ENCODE measurements around the gene FKBP8. TPM values are rescaled to one million over a fixed set of nuclear protein-coding genes. Genes with fewer than 3 reads are reported as not detected.
A peak's percentile ranks its signal among the peaks of the same experiment; 100 is the strongest.
"Not testable (repeated sequence)": the region's sequence is repeated elsewhere in the genome, so short reads cannot be mapped to it uniquely, and the experiment has no call there.

Gene FKBP8
- total RNA-seq (2012; rRNA removed) = 134 and 153 TPM in 2 replicates
- polyA plus RNA-seq (2012; rRNA removed) = 289 and 312 TPM in 2 replicates
- 290 and 383 TPM in 2 replicates for polyA plus RNA-seq (2012; cell fraction: cytosol; rRNA removed)
- polyA plus RNA-seq (2012; cell fraction: nucleus; rRNA removed; ENCODE audit: low replicate concordance) = 283 and 393 TPM in 2 replicates
- percentile 72 among the genes with signal in this experiment for Bru-seq, nascent RNA
- percentile 76 among the genes with signal in this experiment for BruChase-seq, experiment 1, labeled RNA remaining after a 6-hour chase
- percentile 65 among the genes with signal in this experiment for BruChase-seq, experiment 2, labeled RNA remaining after a 2-hour chase
- long read RNA-seq, transcript FKBP8-201 (9 exons, 1,710 nt) = minor isoform, 132 of 413 reads
- long read RNA-seq, transcript FKBP8-213 (9 exons, 1,849 nt) = major isoform, 192 of 413 reads
- long read RNA-seq, partial matches to known transcripts = 58 of 413 reads
- long read RNA-seq, other reads (novel, unspliced or antisense) = 25 of 413 reads

DNA sequence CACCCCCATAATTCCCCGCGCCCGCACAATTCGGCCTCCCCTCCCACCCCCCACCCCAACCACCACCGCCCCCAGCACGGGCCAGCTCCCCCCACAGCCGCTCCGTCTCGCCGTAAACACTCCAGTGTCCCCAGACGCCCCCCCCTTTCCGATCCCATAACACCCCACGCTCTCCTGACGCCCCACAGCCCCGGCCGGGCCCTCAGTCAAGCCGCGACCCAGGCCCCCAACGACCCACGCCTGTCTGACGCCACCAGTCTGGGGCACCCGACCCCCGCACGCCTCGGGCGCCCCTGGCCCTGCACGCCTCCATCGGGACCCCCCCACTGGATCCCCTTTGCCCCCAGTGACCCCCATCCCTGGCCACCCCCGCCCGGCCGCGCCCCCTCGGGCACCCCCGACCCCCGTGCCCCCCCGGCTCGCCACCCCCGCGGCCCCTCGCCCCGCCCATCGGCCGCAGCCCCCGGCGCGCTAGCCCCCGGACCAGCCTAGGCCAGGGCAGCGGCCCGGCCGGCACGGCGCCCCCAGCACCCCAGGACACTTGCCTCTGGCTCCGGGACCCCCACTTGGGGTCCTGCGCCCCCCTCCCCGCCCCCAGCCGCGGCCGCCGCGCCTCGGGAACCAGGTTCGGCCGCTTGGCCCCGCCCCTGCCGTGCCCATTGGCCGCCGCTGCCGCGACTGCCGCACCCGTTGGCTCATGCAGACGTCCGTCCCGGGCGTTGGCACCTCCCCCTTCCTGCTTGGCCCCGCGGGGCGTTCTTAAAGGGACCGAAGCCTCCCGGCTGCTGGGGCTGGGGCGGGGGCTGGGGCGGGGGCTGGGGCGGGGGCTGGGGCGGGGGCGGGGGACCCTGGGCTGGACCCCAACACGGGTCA is at the start of gene FKBP8:
Gene FKBP8, minus strand, starts transcription at position 633 of the 873 bp plus-strand sequence. CDS start 1,603 bp downstream, outside the sequence.
- H3K4me1 ChIP-seq (ENCODE audit: control insufficient read depth, insufficient read depth, low read length) = peaks cover 7% of the 10 kb centered on the region
- POLR2A ChIA-PET (ENCODE audit: unreplicated experiment) = no interaction called here
- peak within 1 kb of the TSS; percentile 95 for H3K14ac ChIP-seq (replicated peaks; ENCODE audit: low read depth, low read length)
- peaks cover 20 to 34% of the 10 kb centered on the region in 2 experiments for H3K79me1 ChIP-seq (ENCODE audit: low read depth in 1 of 2, low read length in 2 of 2)
- peak within 1 kb of the TSS; percentile 82 for H4K91ac ChIP-seq (ENCODE audit: insufficient read depth, low read depth, low read length)
- CTCF ChIA-PET = no interaction called here
- peak within 1 kb of the TSS; percentile 36; the same call in 1 of the 3 replicates for H2BK15ac ChIP-seq (ENCODE audit: low read depth, low read length)
- peak within 1 kb of the TSS; percentile 93 for H3K4me2 ChIP-seq (ENCODE audit: low read depth, low read length)
- peak within 1 kb of the TSS; percentile 99 for H2AK9ac ChIP-seq (replicated peaks; ENCODE audit: low read depth, low read length, poor library complexity)
- H3K9me1 ChIP-seq (ENCODE audit: insufficient read depth, low read length) = peaks cover 13% of the 10 kb centered on the region
- H2BK120ac ChIP-seq (ENCODE audit: low read depth, low read length) = peak within 1 kb of the TSS; percentile 63
- WGBS, 2 experiments (ENCODE audit: extremely low coverage in 2 of 2, insufficient read length in 1 of 2) = 0% methylated on average over 10 of the region's 86 CpGs; no CpG with 5 or more reads in 1 of the 2 experiments
- peak within 1 kb of the TSS; percentile 97 for H3K4ac ChIP-seq (ENCODE audit: low read depth, low read length)
- peak within 1 kb of the TSS; percentile 98 for H2AFZ ChIP-seq (replicated peaks; ENCODE audit: low read length, poor library complexity)
- H3K56ac ChIP-seq (ENCODE audit: extremely low read depth, insufficient read depth, low read length) = peak within 1 kb of the TSS; percentile 74
- H3K9ac ChIP-seq (ENCODE audit: low read depth, low read length) = peak within 1 kb of the TSS; percentile 91
- no peak for TF ChIP-seq RFX5 (IDR thresholded peaks at IDR 0.05; ENCODE audit: low read depth, low read length)
- 0 out of 2 replicates have a peak, but pooled peaks have one; percentile 47 for TF ChIP-seq MAZ (IDR thresholded peaks at IDR 0.05; ENCODE audit: borderline replicate concordance, low read depth, low read length)
- peak; percentile 65; the same call in 1 of the 2 replicates for TF ChIP-seq FOS (IDR thresholded peaks at IDR 0.05; ENCODE audit: low read depth, low read length)
- H2BK5ac ChIP-seq (ENCODE audit: low read depth, low read length, poor library complexity, severe bottlenecking) = peak within 1 kb of the TSS; percentile 97
- H3K27ac ChIP-seq (ENCODE audit: insufficient read depth, low read length) = peak within 1 kb of the TSS; percentile 93
- H3K36me3 ChIP-seq (ENCODE audit: control insufficient read depth, insufficient read depth, low read length) = peaks cover 23% of the 10 kb centered on the region
- H3K18ac ChIP-seq (ENCODE audit: low read depth, low read length) = peak within 1 kb of the TSS; percentile 67
- in situ Hi-C loops (cut with MboI; ENCODE audit: low sequenced_read_pairs) = no loop called here
- H3K27me3 ChIP-seq (ENCODE audit: control insufficient read depth, insufficient read depth, low read length) = no peaks in the 10 kb centered on the region
- H3K4me3 ChIP-seq (ENCODE audit: insufficient read depth, low read depth, low read length) = peak within 1 kb of the TSS; percentile 89
- dilution Hi-C loops (cut with HindIII; ENCODE audit: low sequenced_read_pairs, unreplicated experiment) = no loop called here
- no peaks in the 10 kb centered on the region for H4K20me1 ChIP-seq (ENCODE audit: insufficient read depth, low read length)
- ATAC-seq (ENCODE audit: low read depth) (peak; percentile 100), DNase-seq (peak; percentile 79)
- H2AK5ac ChIP-seq (ENCODE audit: low read depth, low read length) = peak within 1 kb of the TSS; percentile 70
- H2BK20ac ChIP-seq (ENCODE audit: low read depth, low read length) = peak within 1 kb of the TSS; percentile 72; the same call in 1 of the 2 replicates
- H3K23ac ChIP-seq (ENCODE audit: low read depth, low read length) = peak within 1 kb of the TSS; percentile 94
- H3K9me3 ChIP-seq (ENCODE audit: control insufficient read depth, insufficient read depth, low read length) = no peaks in the 10 kb centered on the region
- intact Hi-C loops (cut with micrococcal nuclease) = no loop called here
- H4K5ac ChIP-seq (ENCODE audit: low read depth, low read length) = peak within 1 kb of the TSS; percentile 99
- H4K8ac ChIP-seq (ENCODE audit: low read depth in 2 of 2, low read length in 2 of 2) = peak within 1 kb of the TSS; percentile 81 to 98
- BruUV-seq (replicated peaks) = no TSS peak

DNA sequence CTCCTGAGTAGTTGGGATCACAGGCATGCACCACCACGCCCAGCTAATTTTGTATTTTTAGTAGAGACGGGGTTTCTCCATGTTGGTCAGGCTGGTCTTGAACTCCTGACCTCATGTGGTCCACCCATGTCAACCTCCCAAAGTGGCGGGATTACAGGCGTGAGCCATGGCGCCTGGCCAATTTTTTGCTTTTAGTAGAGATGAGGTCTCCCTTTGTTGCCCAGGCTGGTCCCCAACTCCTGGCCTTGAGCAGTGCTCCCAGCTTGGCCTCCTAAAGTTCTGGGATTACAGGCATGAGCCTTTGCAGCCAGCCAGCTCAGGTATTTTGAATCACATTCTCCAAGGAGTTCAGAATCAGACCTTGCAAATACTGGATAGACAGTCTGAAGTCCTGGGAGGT is 49.4 kb upstream of the FKBP8 start:
- H3K9me1 ChIP-seq (ENCODE audit: insufficient read depth, low read length); H2AK9ac ChIP-seq (replicated peaks; ENCODE audit: low read depth, low read length, poor library complexity); H3K18ac ChIP-seq (ENCODE audit: low read depth, low read length); H3K23ac ChIP-seq (ENCODE audit: low read depth, low read length); H3K27me3 ChIP-seq (ENCODE audit: control insufficient read depth, insufficient read depth, low read length); DNase-seq; in situ Hi-C loops (cut with MboI; ENCODE audit: low sequenced_read_pairs); H3K4me1 ChIP-seq (ENCODE audit: control insufficient read depth, insufficient read depth, low read length); ATAC-seq (ENCODE audit: low read depth); H4K5ac ChIP-seq (ENCODE audit: low read depth, low read length); H4K8ac ChIP-seq (ENCODE audit: low read depth in 2 of 2, low read length in 2 of 2); H3K4me2 ChIP-seq (ENCODE audit: low read depth, low read length); H4K20me1 ChIP-seq (ENCODE audit: insufficient read depth, low read length); POLR2A ChIA-PET (ENCODE audit: unreplicated experiment); BruUV-seq (replicated peaks); H3K14ac ChIP-seq (replicated peaks; ENCODE audit: low read depth, low read length); dilution Hi-C loops (cut with HindIII; ENCODE audit: low sequenced_read_pairs, unreplicated experiment); H2BK15ac ChIP-seq (ENCODE audit: low read depth, low read length); H2AFZ ChIP-seq (replicated peaks; ENCODE audit: low read length, poor library complexity); H2AK5ac ChIP-seq (ENCODE audit: low read depth, low read length); H3K9ac ChIP-seq (ENCODE audit: low read depth, low read length); H2BK5ac ChIP-seq (ENCODE audit: low read depth, low read length, poor library complexity, severe bottlenecking); H3K36me3 ChIP-seq (ENCODE audit: control insufficient read depth, insufficient read depth, low read length); intact Hi-C loops (cut with micrococcal nuclease); H3K4ac ChIP-seq (ENCODE audit: low read depth, low read length); H2BK120ac ChIP-seq (ENCODE audit: low read depth, low read length); H2BK20ac ChIP-seq (ENCODE audit: low read depth, low read length); H3K4me3 ChIP-seq (ENCODE audit: insufficient read depth, low read depth, low read length); H3K27ac ChIP-seq (ENCODE audit: insufficient read depth, low read length); H3K56ac ChIP-seq (ENCODE audit: extremely low read depth, insufficient read depth, low read length); H4K91ac ChIP-seq (ENCODE audit: insufficient read depth, low read depth, low read length); H3K9me3 ChIP-seq (ENCODE audit: control insufficient read depth, insufficient read depth, low read length): not testable (repeated sequence)
- WGBS, 2 experiments (ENCODE audit: extremely low coverage in 2 of 2, insufficient read length in 1 of 2) = no CpG with 5 or more reads among the region's 5 CpGs
- CTCF ChIA-PET = interaction anchor here (3.0 kb wide), 1 partner anchor 255 kb away, joined by 12 read pairs; no protein-coding TSS in a partner anchor
- H3K79me1 ChIP-seq (ENCODE audit: low read depth in 1 of 2, low read length in 2 of 2) = peaks cover 6 to 20% of the 10 kb centered on the region in 2 experiments; a peak in 3 of 4 replicates

Measured in IMR-90 (cell line).